Keratinocyte (primary cell): Measurements from ENCODE around the gene MC4R. TPM values are rescaled to one million over a fixed set of nuclear protein-coding genes. Genes with fewer than 3 reads are reported as not detected.

Source experiments
- DNase-seq: peaks from one replicate; pipeline ENCODE4 v3.0.0-alpha.2; 2011; ENCODE audit warnings: low read depth, missing footprints, low spot score
- FAIRE-seq: peaks from 2 replicates; lab custom pipeline; 2011; peaks lifted over from hg19 to GRCh38; lab: Jason Lieb, UNC
- H2AFZ ChIP-seq: 2 replicates; pipeline ENCODE4 v1.6.0; 2012; ENCODE audit warnings: low read length, control low read depth, inconsistent platforms; ENCODE audit not compliant: control insufficient read depth
- H3K27ac ChIP-seq: 2 replicates; pipeline ENCODE4 v1.5.1; 2011; ENCODE audit warnings: low read length; ENCODE audit not compliant: control insufficient read depth, insufficient read depth
- H3K27me3 ChIP-seq: 3 replicates; pipeline ENCODE4 v1.6.0; 2011; ENCODE audit warnings: low read length; ENCODE audit not compliant: control insufficient read depth, insufficient read depth; ENCODE audit errors: extremely low read depth
- H3K36me3 ChIP-seq, 2 experiments: 2 replicates in 1 of 2; 3 replicates in 1 of 2; pipeline ENCODE4 v1.5.1; 2011; ENCODE audit warnings: low read length in 2 of 2, mild to moderate bottlenecking in 1 of 2; ENCODE audit not compliant: control insufficient read depth in 2 of 2, insufficient read depth in 2 of 2; ENCODE audit errors: extremely low read depth in 1 of 2
- H3K4me1 ChIP-seq: 3 replicates; pipeline ENCODE4 v1.5.1; 2011; ENCODE audit warnings: low read length; ENCODE audit not compliant: control insufficient read depth, insufficient read depth; ENCODE audit errors: extremely low read depth
- H3K4me2 ChIP-seq: 3 replicates; pipeline ENCODE4 v1.6.0; 2011; ENCODE audit warnings: low read depth, low read length; ENCODE audit not compliant: control insufficient read depth, insufficient read depth; ENCODE audit errors: extremely low read depth
- H3K4me3 ChIP-seq, 3 experiments: fragments of 200-600 bp in 1 of 3; sonication (generic) in 1 of 3; 2 replicates in 2 of 3; 3 replicates in 1 of 3; pipeline ENCODE4 v1.5.1; 2011 to 2016; ENCODE audit warnings: low read length in 3 of 3, mild to moderate bottlenecking in 3 of 3, control low read depth in 2 of 3, inconsistent platforms in 1 of 3, low read depth in 1 of 3, mixed read lengths in 1 of 3, mixed run types in 1 of 3, moderate library complexity in 1 of 3; ENCODE audit not compliant: control insufficient read depth in 2 of 3, insufficient read depth in 2 of 3; ENCODE audit errors: extremely low read depth in 1 of 3
- H3K79me2 ChIP-seq: 2 replicates; pipeline ENCODE4 v1.6.0; 2012; ENCODE audit warnings: low read length; ENCODE audit not compliant: control insufficient read depth, insufficient read depth
- H3K9ac ChIP-seq: 3 replicates; pipeline ENCODE4 v1.6.0; 2011; ENCODE audit warnings: low read length; ENCODE audit not compliant: control insufficient read depth, insufficient read depth; ENCODE audit errors: extremely low read depth
- H3K9me1 ChIP-seq: 3 replicates; pipeline ENCODE4 v1.6.0; 2011; ENCODE audit warnings: low read length; ENCODE audit not compliant: control insufficient read depth, insufficient read depth; ENCODE audit errors: extremely low read depth
- H3K9me3 ChIP-seq: 2 replicates; pipeline ENCODE4 v1.5.1; 2012; ENCODE audit warnings: low read depth, low read length; ENCODE audit not compliant: control insufficient read depth
- H4K20me1 ChIP-seq: 3 replicates; pipeline ENCODE4 v1.6.0; 2011; ENCODE audit warnings: low read length; ENCODE audit not compliant: control insufficient read depth, insufficient read depth; ENCODE audit errors: extremely low read depth
- CTCF ChIP-seq, 3 experiments: IDR thresholded peaks in 1 of 3; conservative IDR thresholded peaks in 1 of 3; optimal IDR thresholded peaks in 1 of 3; 2 replicates in 2 of 3; 3 replicates in 1 of 3; pipeline versions ENCODE3 to v1.5.1; 2011; ENCODE audit warnings: low read length in 3 of 3, mild to moderate bottlenecking in 3 of 3, moderate library complexity in 2 of 3, control low read depth in 1 of 3, inconsistent platforms in 1 of 3; ENCODE audit not compliant: insufficient read depth in 2 of 3; ENCODE audit errors: extremely low read depth in 1 of 3
- EZH2 ChIP-seq: IDR thresholded peaks from one replicate; pipeline ENCODE4 v1.6.1; 2012; ENCODE audit warnings: inconsistent platforms, mild to moderate bottlenecking, low read length, moderate library complexity
- dilution Hi-C: fragments of 300-500 bp; cut with MboI; formaldehyde crosslinking; loops from one replicate; pipeline ENCODE4 v1.7.0; 2020; ENCODE audit warnings: low sequenced_read_pairs; ENCODE audit not compliant: extremely low pct_ligation_motif_present
- polyA plus RNA-seq, 5 experiments: library from polyadenylated mRNA; depleted of rRNA in 3 of 5; stranded (reverse) in 3 of 5; stranded (forward) in 1 of 5; unstranded in 1 of 5; fragments of >200 nt; gene quantifications; 1 replicate in 1 of 5; 2 replicates in 3 of 5; 3 replicates in 1 of 5; pipeline versions ENCODE4 v1.2.1 to v1.2.3, GENCODE V29; 2011 to 2012; ENCODE audit warnings: missing spikeins in 2 of 5, low read depth in 1 of 5, low replicate concordance in 1 of 5

MC4R gene
- polyA plus RNA-seq, 1 donor (not counting 4 experiments of a cell fraction or from before 2014, with no cell fraction given): 0.03 TPM

DNA sequence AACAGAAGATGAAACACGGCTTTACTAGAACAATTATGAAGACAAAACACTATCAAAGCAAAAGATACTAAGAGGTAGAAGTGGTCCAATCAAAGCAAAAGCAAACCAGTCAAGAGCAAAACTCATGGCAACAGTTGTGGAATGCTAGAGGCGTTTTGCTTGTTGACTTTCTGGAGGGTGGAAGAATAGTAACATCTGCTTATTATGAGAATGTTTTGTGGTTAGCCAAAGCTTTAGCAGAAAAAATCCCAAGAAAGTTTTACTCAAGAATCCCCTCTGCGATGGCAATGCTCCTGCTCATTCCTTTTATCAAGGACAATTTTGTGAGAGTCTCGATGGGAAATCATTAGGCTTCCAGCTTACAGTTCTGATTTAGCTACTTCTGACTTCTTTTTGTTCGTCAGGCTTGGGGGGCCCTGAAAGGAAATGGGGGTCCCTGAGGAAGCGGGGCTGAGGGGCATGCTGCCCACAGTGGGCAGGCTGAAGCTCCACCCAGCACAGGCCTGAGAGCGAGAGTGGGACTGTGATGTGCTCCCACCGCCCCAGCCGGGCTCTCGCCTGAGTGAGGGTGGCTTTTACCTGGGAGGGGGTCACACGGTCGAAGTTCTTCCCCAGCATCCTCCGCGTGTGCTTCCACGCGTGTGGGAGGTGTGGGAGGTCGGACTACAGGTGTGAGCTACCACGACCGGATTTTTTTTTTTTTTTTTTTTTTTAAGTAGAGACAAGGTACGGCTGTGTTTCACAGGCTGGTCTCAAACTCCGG, 49.0 kb upstream of the MC4R start:
- H3K4me1 ChIP-seq: no peaks in the 10 kb centered on the region
- dilution Hi-C loops: no loop called here
- no peak overlapping the region for H2AFZ ChIP-seq
- H3K79me2 ChIP-seq: no peaks in the 10 kb centered on the region
- DNase-seq (no peak), FAIRE-seq (no peak)
- no peaks in the 10 kb centered on the region for H3K9me3 ChIP-seq
- H3K9ac ChIP-seq: no peak overlapping the region
- no peaks in the 10 kb centered on the region for H4K20me1 ChIP-seq
- no peak overlapping the region for H3K4me2 ChIP-seq
- TF ChIP-seq EZH2: no peak
- TF ChIP-seq CTCF (optimal IDR thresholded peaks at IDR 0.05 in 1 of 3, IDR thresholded peaks at IDR 0.05 in 1 of 3, conservative IDR thresholded peaks at IDR 0.05 in 1 of 3; ENCODE audit: extremely low read depth in 1 of 3, insufficient read depth in 2 of 3, low read length in 3 of 3): no peak
- no peaks in the 10 kb centered on the region for H3K36me3 ChIP-seq
- no peaks in the 10 kb centered on the region for H3K27me3 ChIP-seq
- H3K27ac ChIP-seq: no peak overlapping the region
- H3K9me1 ChIP-seq: no peaks in the 10 kb centered on the region
- no peak overlapping the region for H3K4me3 ChIP-seq

- Histone ChIP-seq H3K9me1 (no peaks in the 10 kb centered on the region), H2AFZ (no peak overlapping the region), H3K27me3 (no peaks in the 10 kb centered on the region), H3K27ac (no peak overlapping the region), H4K20me1 (no peaks in the 10 kb centered on the region), H3K4me2 (no peak overlapping the region), H3K9ac (no peak overlapping the region), H3K9me3 (no peaks in the 10 kb centered on the region), H3K4me3 (no peak overlapping the region), H3K4me1 (no peaks in the 10 kb centered on the region), H3K79me2 (no peaks in the 10 kb centered on the region), H3K36me3 (no peaks in the 10 kb centered on the region)
- FAIRE-seq (no peak), DNase-seq (no peak)
- TF ChIP-seq EZH2 (no peak), CTCF (optimal IDR thresholded peaks at IDR 0.05 in 1 of 3, IDR thresholded peaks at IDR 0.05 in 1 of 3, conservative IDR thresholded peaks at IDR 0.05 in 1 of 3; ENCODE audit: extremely low read depth in 1 of 3, insufficient read depth in 2 of 3, low read length in 3 of 3) (no peak)
- dilution Hi-C loops: no loop called here
Observed at GRCh38 chr18:60417946-60418345, 45.4 kb upstream of the MC4R start.
